ENCODE measurements around the gene MT1G. TPM values are rescaled to one million over a fixed set of nuclear protein-coding genes. Genes with fewer than 3 reads are reported as not detected.

Gene MT1G
- total RNA-seq, 1 experiment from 2014 or later = 23.4 TPM

DNA sequence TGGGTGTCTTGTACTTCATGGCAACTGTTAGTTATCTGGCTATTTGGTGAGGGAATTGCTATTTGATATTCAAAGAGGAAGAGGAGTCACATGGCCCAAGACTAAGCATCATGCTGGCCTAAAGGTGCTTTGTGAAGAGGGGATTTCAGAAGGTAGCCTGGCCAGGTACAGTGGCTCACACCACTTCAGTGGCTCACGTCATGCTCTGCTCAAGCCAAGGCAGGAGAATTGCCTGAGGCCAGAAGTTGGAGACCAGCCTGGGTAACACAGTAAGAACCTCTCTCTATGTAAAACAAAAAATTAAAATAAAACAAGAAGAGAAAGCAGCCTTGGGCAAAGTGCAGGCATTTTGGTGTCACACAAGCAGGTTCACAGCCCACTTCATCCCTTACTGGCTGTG is 22.6 kb downstream of the MT1G start:
- no peak overlapping the region for H2BK120ac ChIP-seq (ENCODE audit: low read depth, low read length, poor library complexity, severe bottlenecking)
- TF ChIP-seq CTCF (conservative IDR thresholded peaks at IDR 0.05) = no peak
- no peak overlapping the region for H3K9ac ChIP-seq (ENCODE audit: extremely low read depth, insufficient read length, low read length)
- no peak overlapping the region for H3K14ac ChIP-seq (ENCODE audit: insufficient read depth, low read length)
- no peak overlapping the region for H2BK5ac ChIP-seq (ENCODE audit: insufficient read length, low read length)
- no peak overlapping the region for H3K23ac ChIP-seq (ENCODE audit: insufficient read length, low read depth, low read length)
- Mint-ChIP-seq H3K4me3 (no peak overlapping the region; a peak in 1 of 5 replicates), H3K4me1 (peaks cover 16 to 29% of the 10 kb centered on the region in 2 experiments), H3K9me3 (no peaks in the 10 kb centered on the region; a peak in 1 of 5 replicates), H3K27me3 (ENCODE audit: low read depth) (peaks cover 95% of the 10 kb centered on the region), H3K36me3 (ENCODE audit: insufficient read depth in 1 of 3, low read depth in 3 of 3) (no peaks in the 10 kb centered on the region), H3K27ac (no peak overlapping the region)
- no peak for DNase-seq
- no peak overlapping the region for H2AFZ ChIP-seq (ENCODE audit: low read length)
- no peak overlapping the region for H4K8ac ChIP-seq (replicated peaks; ENCODE audit: insufficient read length, low read depth, low read length)
- H4K5ac ChIP-seq (ENCODE audit: insufficient read length, low read depth, low read length) = no peak overlapping the region
- H3T11ph ChIP-seq (ENCODE audit: low read length) = no peak overlapping the region
- H3K27ac ChIP-seq (ENCODE audit: insufficient read length, low read depth, low read length) = no peak overlapping the region
- H2BK15ac ChIP-seq (ENCODE audit: low read depth, low read length) = no peak overlapping the region
- H3K79me1 ChIP-seq (ENCODE audit: insufficient read depth, low read depth, low read length, poor library complexity, severe bottlenecking) = no peaks in the 10 kb centered on the region
- H3K18ac ChIP-seq (ENCODE audit: insufficient read length, low read depth, low read length) = no peak overlapping the region
- H4K91ac ChIP-seq (ENCODE audit: insufficient read length, low read depth, low read length) = no peak overlapping the region
- no CpG with 5 or more reads among the region's 1 CpG for WGBS (ENCODE audit: extremely low coverage, insufficient read length, low lambda C conversion rate)
- no peak overlapping the region for H2BK20ac ChIP-seq (ENCODE audit: low read depth, low read length, poor library complexity, severe bottlenecking)
- no peaks in the 10 kb centered on the region for H3K23me2 ChIP-seq (ENCODE audit: insufficient read length, low read depth, low read length, poor library complexity, severe bottlenecking)
- H3K56ac ChIP-seq (ENCODE audit: insufficient read length, low read depth, low read length) = no peak overlapping the region
- no peaks in the 10 kb centered on the region for H4K20me1 ChIP-seq (ENCODE audit: control insufficient read depth, insufficient read depth, insufficient read length)
- no peaks in the 10 kb centered on the region for H3K4me1 ChIP-seq (ENCODE audit: insufficient read depth, low read length)
- H3K4ac ChIP-seq (ENCODE audit: low read depth, low read length) = no peak overlapping the region
- H3K4me2 ChIP-seq (ENCODE audit: insufficient read depth, insufficient read length, low read length) = no peak overlapping the region
- no peak overlapping the region for H2BK12ac ChIP-seq (ENCODE audit: insufficient read length, low read depth, low read length)
- no peaks in the 10 kb centered on the region for H3K79me2 ChIP-seq (ENCODE audit: insufficient read depth, low read length)
- no peak overlapping the region for H2AK5ac ChIP-seq (ENCODE audit: insufficient read length, low read length)
- H3K9me3 ChIP-seq (ENCODE audit: control insufficient read depth, low read depth, low read length) = no peaks in the 10 kb centered on the region
- H3K27me3 ChIP-seq (ENCODE audit: insufficient read depth, low read length) = peaks cover 63% of the 10 kb centered on the region; the same call in 1 of the 2 replicates

Data from H9 (cell line).